Gastroesophageal sphincter (tissue), 3 donors: ENCODE results near the gene POR.

Experiments
- EP300 ChIP-seq: sonication (generic); formaldehyde crosslinking; IDR thresholded peaks from one replicate; pipeline ENCODE4 v1.6.1; 2017; ENCODE audit warnings: antibody characterized with exemption, mild to moderate bottlenecking
- POLR2A ChIP-seq, 2 donors: fragments of 450-650 bp; IDR thresholded peaks; one replicate each; pipeline ENCODE4 v1.6.1; 2017; ENCODE audit warnings: antibody characterized with exemption in 2 of 2, mild to moderate bottlenecking in 2 of 2, moderate library complexity in 1 of 2
- POLR2AphosphoS5 ChIP-seq: sonication (generic); formaldehyde crosslinking; IDR thresholded peaks from one replicate; pipeline ENCODE4 v1.6.1; 2017; ENCODE audit warnings: antibody characterized with exemption
- TF ChIP-seq, protein P1 (sequence below), 4 experiments: fragments of 200-600 bp in 2 of 4; fragments of 450-650 bp in 2 of 4; sonication (generic) in 1 of 4; IDR thresholded peaks; one replicate each; pipeline ENCODE4 v1.5.1; 2017 to 2019; ENCODE audit warnings: antibody characterized with exemption in 4 of 4, mild to moderate bottlenecking in 2 of 4, moderate library complexity in 2 of 4

DNA sequence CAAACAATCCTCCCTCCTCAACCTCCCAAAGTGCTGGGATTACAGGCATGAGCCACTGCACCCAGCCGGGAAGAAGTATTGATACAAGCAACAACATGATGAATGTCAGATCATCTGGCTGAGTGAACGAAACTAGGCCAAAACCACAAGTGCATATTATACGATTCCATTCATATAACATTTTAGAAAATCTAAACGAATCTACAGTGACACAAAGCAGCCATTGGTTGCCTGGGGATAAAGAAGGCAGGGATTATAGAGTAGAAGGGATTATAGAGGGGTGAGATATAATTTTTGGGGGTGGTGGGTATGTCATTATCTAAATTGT, 47.6 kb upstream of the POR start:
- TF ChIP-seq, protein P1, sequence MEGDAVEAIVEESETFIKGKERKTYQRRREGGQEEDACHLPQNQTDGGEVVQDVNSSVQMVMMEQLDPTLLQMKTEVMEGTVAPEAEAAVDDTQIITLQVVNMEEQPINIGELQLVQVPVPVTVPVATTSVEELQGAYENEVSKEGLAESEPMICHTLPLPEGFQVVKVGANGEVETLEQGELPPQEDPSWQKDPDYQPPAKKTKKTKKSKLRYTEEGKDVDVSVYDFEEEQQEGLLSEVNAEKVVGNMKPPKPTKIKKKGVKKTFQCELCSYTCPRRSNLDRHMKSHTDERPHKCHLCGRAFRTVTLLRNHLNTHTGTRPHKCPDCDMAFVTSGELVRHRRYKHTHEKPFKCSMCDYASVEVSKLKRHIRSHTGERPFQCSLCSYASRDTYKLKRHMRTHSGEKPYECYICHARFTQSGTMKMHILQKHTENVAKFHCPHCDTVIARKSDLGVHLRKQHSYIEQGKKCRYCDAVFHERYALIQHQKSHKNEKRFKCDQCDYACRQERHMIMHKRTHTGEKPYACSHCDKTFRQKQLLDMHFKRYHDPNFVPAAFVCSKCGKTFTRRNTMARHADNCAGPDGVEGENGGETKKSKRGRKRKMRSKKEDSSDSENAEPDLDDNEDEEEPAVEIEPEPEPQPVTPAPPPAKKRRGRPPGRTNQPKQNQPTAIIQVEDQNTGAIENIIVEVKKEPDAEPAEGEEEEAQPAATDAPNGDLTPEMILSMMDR (IDR thresholded peaks at IDR 0.05): no peak
- TF ChIP-seq POLR2AphosphoS5 (no peak), EP300 (no peak), POLR2A (IDR thresholded peaks at IDR 0.05) (no peak)
